ENCODE results near the gene PKP4. TPM values are rescaled to one million over a fixed set of nuclear protein-coding genes. Genes with fewer than 3 reads are reported as not detected.
"Not testable (repeated sequence)": the region's sequence is repeated elsewhere in the genome, so short reads cannot be mapped to it uniquely, and the experiment has no call there.

The PKP4 gene
- polyA plus RNA-seq, 1 experiment: 47.0 TPM

- ChIA-PET POLR2A (no interaction called here), CTCF (interaction anchor here (1.1 to 1.2 kb wide), 2 partner anchors 9 to 10 kb away, joined by 3 to 6 read pairs; no protein-coding TSS in a partner anchor)
- no peak overlapping the region for H3K4me3 ChIP-seq (ENCODE audit: low read depth, low read length)
- no peaks in the 10 kb centered on the region for H3K27me3 ChIP-seq (ENCODE audit: control insufficient read depth, insufficient read depth, low read length)
- no peak for DNase-seq (ENCODE audit: low read depth)
- H3K36me3 ChIP-seq (ENCODE audit: control insufficient read depth, insufficient read depth, low read length): no peaks in the 10 kb centered on the region
- TF ChIP-seq CTCF (IDR thresholded peaks at IDR 0.05; ENCODE audit: insufficient read depth, low read depth, low read length): no peak
Measured at GRCh38 chr2:158473719-158474392, 17.1 kb downstream of the PKP4 start.

GRCh38 chr2:158474526-158475011, 17.8 kb downstream of the PKP4 start:
- H3K27me3 ChIP-seq (ENCODE audit: control insufficient read depth, insufficient read depth, low read length); H3K36me3 ChIP-seq (ENCODE audit: control insufficient read depth, insufficient read depth, low read length); H3K4me3 ChIP-seq (ENCODE audit: low read depth, low read length); DNase-seq (ENCODE audit: low read depth); POLR2A ChIA-PET: not testable (repeated sequence)
- CTCF ChIA-PET: interaction anchor here (1.2 kb wide), 1 partner anchor 11 kb away, joined by 3 read pairs; no protein-coding TSS in a partner anchor

- ChIA-PET CTCF (no interaction called here), POLR2A (interaction anchor here (0.6 kb wide), 1 partner anchor 225 kb away, joined by 3 read pairs; no protein-coding TSS in a partner anchor)
- no peak for DNase-seq (ENCODE audit: low read depth)
- Histone ChIP-seq H3K36me3 (ENCODE audit: control insufficient read depth, insufficient read depth, low read length) (no peaks in the 10 kb centered on the region), H3K4me3 (ENCODE audit: low read depth, low read length) (no peak overlapping the region), H3K27me3 (ENCODE audit: control insufficient read depth, insufficient read depth, low read length) (no peaks in the 10 kb centered on the region)
- no peak for TF ChIP-seq CTCF (IDR thresholded peaks at IDR 0.05; ENCODE audit: insufficient read depth, low read depth, low read length)
Measured at GRCh38 chr2:158477202-158477601, 20.4 kb downstream of the PKP4 start.

GRCh38 chr2:158478237-158478636, 21.5 kb downstream of the PKP4 start:
- H3K27me3 ChIP-seq (ENCODE audit: control insufficient read depth, insufficient read depth, low read length): no peaks in the 10 kb centered on the region
- CTCF ChIA-PET: interaction anchor here (0.6 to 0.9 kb wide), 2 partner anchors 10 to 287 kb away, joined by 3 to 4 read pairs; no protein-coding TSS in a partner anchor
- H3K36me3 ChIP-seq (ENCODE audit: control insufficient read depth, insufficient read depth, low read length): no peaks in the 10 kb centered on the region
- no peak overlapping the region for H3K4me3 ChIP-seq (ENCODE audit: low read depth, low read length)
- DNase-seq (ENCODE audit: low read depth): no peak
- POLR2A ChIA-PET: interaction anchor here (0.5 to 0.6 kb wide), 2 partner anchors 24 to 109 kb away, joined by 4 read pairs; no protein-coding TSS in a partner anchor
- TF ChIP-seq CTCF (IDR thresholded peaks at IDR 0.05; ENCODE audit: insufficient read depth, low read depth, low read length): no peak

- Histone ChIP-seq H3K4me3 (ENCODE audit: low read depth, low read length) (no peak overlapping the region), H3K27me3 (ENCODE audit: control insufficient read depth, insufficient read depth, low read length) (no peaks in the 10 kb centered on the region), H3K36me3 (ENCODE audit: control insufficient read depth, insufficient read depth, low read length) (no peaks in the 10 kb centered on the region)
- no peak for TF ChIP-seq CTCF (IDR thresholded peaks at IDR 0.05; ENCODE audit: insufficient read depth, low read depth, low read length)
- DNase-seq (ENCODE audit: low read depth): no peak
- CTCF ChIA-PET: no interaction called here
- POLR2A ChIA-PET: interaction anchor here (0.5 kb wide), 1 partner anchor 23 kb away, joined by 4 read pairs; no protein-coding TSS in a partner anchor
Measured at GRCh38 chr2:158478816-158479215, 22.1 kb downstream of the PKP4 start.

All from BJ (cell line).